ENCODE measurements around the gene CAND1.

Gene CAND1

DNA sequence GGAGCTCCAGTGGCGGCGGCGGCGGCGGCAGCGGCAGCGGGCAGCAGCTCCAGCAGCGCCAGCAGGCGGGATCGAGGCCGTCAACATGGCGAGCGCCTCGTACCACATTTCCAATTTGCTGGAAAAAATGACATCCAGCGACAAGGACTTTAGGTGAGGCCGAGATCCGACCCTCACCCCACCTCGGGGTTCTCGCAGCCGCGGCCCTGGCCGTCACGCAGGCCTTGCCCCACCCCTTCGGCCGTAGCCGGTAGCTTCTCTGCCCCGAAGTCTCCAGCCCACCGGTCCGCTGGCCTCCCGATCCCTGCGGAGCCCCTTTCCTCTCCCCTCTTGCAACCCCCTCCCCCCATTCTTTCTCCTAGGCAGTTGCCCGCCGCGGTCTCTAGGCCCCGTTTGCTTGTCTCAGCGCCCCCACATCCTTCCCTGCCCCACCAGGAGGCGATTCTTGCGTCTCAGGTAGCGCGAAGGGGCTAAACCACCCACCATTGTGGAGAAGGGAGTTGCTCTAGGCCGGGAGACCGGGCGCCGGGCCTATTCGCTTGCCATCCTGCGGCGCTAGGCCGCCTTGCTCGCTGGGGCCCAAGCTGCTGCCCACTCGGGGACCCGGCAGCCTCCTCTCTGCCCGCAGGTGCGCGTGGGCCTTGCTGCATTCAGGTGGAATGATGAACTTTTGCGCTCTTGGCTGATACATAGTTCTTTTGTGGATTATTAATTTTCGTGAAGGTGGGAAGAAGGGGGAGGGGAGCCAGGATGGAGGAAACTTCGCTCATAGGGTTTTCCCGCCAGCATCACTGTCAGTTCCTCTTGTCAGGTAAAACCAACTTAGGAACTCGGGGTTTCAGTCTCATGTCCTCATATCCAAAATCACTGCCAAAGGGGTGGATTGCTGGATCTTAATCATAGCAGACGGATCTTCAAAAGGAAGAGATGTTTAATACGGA is 745 bp downstream of the CAND1 start:
- peak overlapping the region; percentile 95 for H3K27ac ChIP-seq
- TF ChIP-seq, protein P1, sequence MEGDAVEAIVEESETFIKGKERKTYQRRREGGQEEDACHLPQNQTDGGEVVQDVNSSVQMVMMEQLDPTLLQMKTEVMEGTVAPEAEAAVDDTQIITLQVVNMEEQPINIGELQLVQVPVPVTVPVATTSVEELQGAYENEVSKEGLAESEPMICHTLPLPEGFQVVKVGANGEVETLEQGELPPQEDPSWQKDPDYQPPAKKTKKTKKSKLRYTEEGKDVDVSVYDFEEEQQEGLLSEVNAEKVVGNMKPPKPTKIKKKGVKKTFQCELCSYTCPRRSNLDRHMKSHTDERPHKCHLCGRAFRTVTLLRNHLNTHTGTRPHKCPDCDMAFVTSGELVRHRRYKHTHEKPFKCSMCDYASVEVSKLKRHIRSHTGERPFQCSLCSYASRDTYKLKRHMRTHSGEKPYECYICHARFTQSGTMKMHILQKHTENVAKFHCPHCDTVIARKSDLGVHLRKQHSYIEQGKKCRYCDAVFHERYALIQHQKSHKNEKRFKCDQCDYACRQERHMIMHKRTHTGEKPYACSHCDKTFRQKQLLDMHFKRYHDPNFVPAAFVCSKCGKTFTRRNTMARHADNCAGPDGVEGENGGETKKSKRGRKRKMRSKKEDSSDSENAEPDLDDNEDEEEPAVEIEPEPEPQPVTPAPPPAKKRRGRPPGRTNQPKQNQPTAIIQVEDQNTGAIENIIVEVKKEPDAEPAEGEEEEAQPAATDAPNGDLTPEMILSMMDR (conservative IDR thresholded peaks at IDR 0.05) = no peak
- peak; percentile 96 for TF ChIP-seq ZFX (IDR thresholded peaks at IDR 0.05)

GRCh38 chr12:67270622-67271021 is 1.5 kb downstream of the CAND1 start:
- TF ChIP-seq, protein P1 (conservative IDR thresholded peaks at IDR 0.05) = no peak
- TF ChIP-seq ZFX (IDR thresholded peaks at IDR 0.05) = no peak
- peak overlapping the region; percentile 95 for H3K27ac ChIP-seq

- TF ChIP-seq, protein P1 (conservative IDR thresholded peaks at IDR 0.05) = no peak
- TF ChIP-seq ZFX (IDR thresholded peaks at IDR 0.05) = no peak
- no peak overlapping the region for H3K27ac ChIP-seq
Observed at GRCh38 chr12:67271976-67272375, 2.8 kb downstream of the CAND1 start.

DNA sequence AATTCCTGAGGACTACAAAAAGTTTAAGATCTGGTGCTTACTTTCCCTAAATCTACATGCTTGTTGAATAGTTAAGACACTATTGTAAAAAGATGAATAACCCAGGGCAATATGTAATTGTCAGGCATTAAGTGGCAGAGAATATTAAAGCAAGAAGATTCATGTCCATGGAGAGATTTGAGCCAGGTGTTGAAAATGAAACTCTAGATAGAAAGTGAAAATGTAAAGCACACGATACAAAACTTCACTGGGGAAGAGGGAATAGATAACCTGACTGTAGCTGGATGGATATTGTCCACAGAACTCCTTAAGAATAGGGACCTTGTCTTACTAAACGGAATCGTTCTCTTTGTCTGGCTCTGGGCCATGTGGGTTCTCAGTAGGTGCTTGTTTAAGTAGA is 5.0 kb downstream of the CAND1 start:
- TF ChIP-seq, protein P1 (conservative IDR thresholded peaks at IDR 0.05) = no peak
- TF ChIP-seq ZFX (IDR thresholded peaks at IDR 0.05) = no peak

GRCh38 chr12:67275380-67275913 is 6.3 kb downstream of the CAND1 start:
- no peak overlapping the region for H3K27ac ChIP-seq
- no peak for TF ChIP-seq ZFX (IDR thresholded peaks at IDR 0.05)
- TF ChIP-seq, protein P1 (conservative IDR thresholded peaks at IDR 0.05) = no peak

More for the DNA sequence above, 5.0 kb downstream of the CAND1 start:
- no peak overlapping the region for H3K27ac ChIP-seq

GRCh38 chr12:67276421-67276820 is 7.3 kb downstream of the CAND1 start:
- no peak for TF ChIP-seq ZFX (IDR thresholded peaks at IDR 0.05)
- TF ChIP-seq, protein P1 (conservative IDR thresholded peaks at IDR 0.05) = no peak
- no peak overlapping the region for H3K27ac ChIP-seq

DNA sequence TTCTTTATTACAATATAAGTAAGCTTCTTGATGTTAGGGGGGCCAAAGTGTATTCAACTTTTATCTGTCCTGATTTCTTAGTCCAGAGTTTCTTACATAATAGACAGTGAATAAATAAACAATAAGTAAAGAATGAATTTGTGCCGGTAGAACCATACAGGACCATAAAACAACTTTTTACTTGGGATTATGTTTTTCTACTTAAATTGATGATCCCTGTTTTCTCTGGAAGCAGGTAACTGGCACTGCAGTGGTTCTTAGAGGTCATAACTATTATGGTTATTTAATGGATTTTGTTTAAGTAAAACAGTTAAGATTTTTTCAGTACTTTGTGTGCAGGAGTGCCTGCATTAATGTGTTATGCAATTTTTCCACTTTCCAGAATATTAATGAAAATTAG is 10.5 kb downstream of the CAND1 start:
- no peak overlapping the region for H3K27ac ChIP-seq
- TF ChIP-seq ZFX (IDR thresholded peaks at IDR 0.05) = no peak
- TF ChIP-seq, protein P1 (conservative IDR thresholded peaks at IDR 0.05) = no peak

Measured in C4-2B (cell line).